A673 (cell line): ENCODE measurements around the gene CCSER1. TPM values are rescaled to one million over a fixed set of nuclear protein-coding genes. Genes with fewer than 3 reads are reported as not detected.
"Not testable (repeated sequence)": the region's sequence is repeated elsewhere in the genome, so short reads cannot be mapped to it uniquely, and the experiment has no call there.

Experiments used
- BruUV-seq: library from RNA; stranded (reverse); fragments of 400-500 nt; replicated peaks from 2 replicates; lab custom pipeline; 2021; lab: Mats Ljungman, UMichigan
- CTCF ChIA-PET: fragments of 300-600 bp; sonication (Branson Sonifier 250); formaldehyde crosslinking; loops from one replicate; lab custom pipeline; 2022; ENCODE audit warnings: antibody characterized with exemption; lab: Charles Lee
- POLR2A ChIA-PET: fragments of 300-600 bp; sonication (Branson Sonifier 250); formaldehyde crosslinking; loops from one replicate; lab custom pipeline; 2022; ENCODE audit warnings: antibody characterized with exemption; ENCODE audit not compliant: low non-redundant PET; lab: Charles Lee
- DNase-seq: peaks from one replicate; pipeline ENCODE4 v3.0.0-alpha.2; 2015; ENCODE audit warnings: low spot score
- H3K27ac ChIP-seq: fragments of 200-600 bp; sonication (generic); 2 replicates; pipeline ENCODE4 v1.5.1; 2016; ENCODE audit warnings: mixed run types, low read depth, mild to moderate bottlenecking, mixed read lengths, antibody characterized with exemption, low read length; ENCODE audit not compliant: poor library complexity, severe bottlenecking
- H3K27me3 ChIP-seq: fragments of 200-600 bp; sonication (generic); replicated peaks from 2 replicates; pipeline ENCODE4 v1.6.1; 2017; ENCODE audit warnings: mixed run types, low read depth, mild to moderate bottlenecking, mixed read lengths, antibody characterized with exemption, low read length; ENCODE audit not compliant: insufficient read depth, poor library complexity
- H3K36me3 ChIP-seq: fragments of 200-600 bp; sonication (generic); 2 replicates; pipeline ENCODE4 v1.6.1; 2016; ENCODE audit warnings: mixed run types, mild to moderate bottlenecking, mixed read lengths, antibody characterized with exemption, low read length; ENCODE audit not compliant: insufficient read depth, poor library complexity, severe bottlenecking
- H3K4me1 ChIP-seq: fragments of 200-600 bp; sonication (generic); 2 replicates; pipeline ENCODE4 v1.6.1; 2017; ENCODE audit warnings: mixed run types, mild to moderate bottlenecking, mixed read lengths, antibody characterized with exemption, low read length; ENCODE audit not compliant: insufficient read depth, poor library complexity, severe bottlenecking
- H3K4me3 ChIP-seq: fragments of 200-600 bp; sonication (generic); 2 replicates; pipeline ENCODE4 v1.5.1; 2016; ENCODE audit warnings: low read depth, mixed run types, mild to moderate bottlenecking, mixed read lengths, low read length; ENCODE audit not compliant: poor library complexity, severe bottlenecking
- H3K9me3 ChIP-seq: fragments of 200-600 bp; sonication (generic); 2 replicates; pipeline ENCODE4 v1.6.1; 2016; ENCODE audit warnings: mixed run types, low read depth, mild to moderate bottlenecking, mixed read lengths, antibody characterized with exemption, low read length; ENCODE audit not compliant: poor library complexity, severe bottlenecking
- CTCF ChIP-seq: fragments of 300-800, 200-600 bp; sonication (generic); conservative IDR thresholded peaks from 2 replicates; pipeline ENCODE4 v1.5.1; 2017; ENCODE audit warnings: low read depth, mild to moderate bottlenecking, antibody characterized with exemption, low read length, moderate library complexity, mixed read lengths
- EZH2 ChIP-seq: fragments of 200-600 bp; sonication (generic); IDR thresholded peaks from 2 replicates; pipeline ENCODE4 v1.6.1; 2017; ENCODE audit warnings: borderline replicate concordance, low read depth, mild to moderate bottlenecking, mixed read lengths, antibody characterized with exemption, low read length; ENCODE audit not compliant: poor library complexity, severe bottlenecking
- intact Hi-C: fragments of 100-400 bp; cut with micrococcal nuclease; formaldehyde crosslinking; loops from one replicate; pipeline ENCODE4 v1.10.0; 2022; ENCODE audit not compliant: unreplicated experiment
- total RNA-seq: library from RNA; stranded (reverse); gene quantifications from 2 replicates; pipeline ENCODE4 v1.2.3, GENCODE V29; 2021

The CCSER1 gene
- total RNA-seq, 1 experiment from 2014 or later: not detected

DNA sequence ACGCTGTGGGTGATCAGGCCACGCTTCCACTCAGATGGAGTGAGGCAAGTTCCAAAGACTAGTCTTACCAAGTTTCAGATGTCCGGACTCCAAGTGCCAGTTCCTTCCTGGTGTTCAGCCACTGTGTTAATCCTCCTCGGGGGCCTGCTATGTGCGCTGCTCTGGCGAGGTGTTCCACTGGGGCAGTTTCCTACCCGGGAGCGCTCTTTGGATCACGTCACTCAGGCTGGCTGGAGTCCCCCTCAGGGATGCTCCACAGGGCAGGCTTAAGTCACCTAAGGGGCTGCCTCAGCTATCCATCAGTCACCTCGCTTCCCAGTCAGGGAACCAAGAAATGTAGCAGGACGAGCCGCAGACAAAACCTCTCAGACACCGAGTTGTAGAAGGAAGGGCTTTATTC is 1231.4 kb downstream of the CCSER1 start:
- H3K27ac ChIP-seq, DNase-seq, H3K4me3 ChIP-seq, BruUV-seq, H3K4me1 ChIP-seq, intact Hi-C loops, POLR2A ChIA-PET, CTCF ChIA-PET, H3K27me3 ChIP-seq, H3K9me3 ChIP-seq, H3K36me3 ChIP-seq: not testable (repeated sequence)

DNA sequence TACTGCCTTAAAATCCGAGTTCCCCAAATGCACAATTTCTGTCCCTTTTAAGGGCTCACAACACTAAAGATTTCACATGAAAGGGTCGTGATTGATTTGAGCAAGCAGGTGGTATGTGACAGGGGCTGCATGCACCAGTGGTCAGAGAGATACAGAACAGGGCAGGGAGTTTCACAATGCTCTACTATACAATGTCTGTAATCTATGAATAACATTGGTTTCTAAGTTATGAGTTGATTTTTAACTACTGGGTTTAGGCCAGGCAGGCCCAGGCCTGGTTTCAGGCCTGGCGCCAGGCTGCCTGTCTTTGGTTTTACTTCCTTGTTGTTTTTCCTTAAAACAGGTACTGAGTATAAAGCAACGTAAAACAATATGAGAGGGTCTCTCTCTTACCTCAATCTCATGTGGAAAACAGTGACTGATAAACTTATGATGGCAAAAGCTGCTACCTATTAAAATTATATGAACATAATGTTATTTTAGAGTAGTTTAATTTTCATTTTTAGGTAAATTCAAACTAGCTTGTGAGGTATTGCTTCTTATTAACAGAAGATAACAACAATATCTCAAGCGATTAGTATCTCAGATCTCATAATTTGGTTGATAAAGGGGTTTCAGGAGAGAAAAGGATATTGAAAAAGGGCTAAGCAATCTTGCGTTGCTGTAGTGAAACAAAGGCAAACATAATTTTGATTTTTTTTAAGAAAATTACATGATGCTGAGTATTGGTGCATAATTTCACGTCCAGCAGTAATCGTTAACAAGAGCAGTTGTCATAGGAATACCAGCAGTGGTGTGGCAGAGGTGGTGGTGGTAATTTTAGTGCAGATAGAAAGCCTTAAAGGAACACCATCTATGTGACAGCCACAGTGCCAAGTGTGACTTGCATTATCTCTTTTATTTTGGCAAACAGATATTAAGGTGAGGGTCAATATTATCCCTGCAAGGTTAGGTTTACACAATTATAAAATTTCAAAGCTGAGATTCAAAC is 1232.1 kb downstream of the CCSER1 start:
- Histone ChIP-seq H3K4me1 (no peaks in the 10 kb centered on the region), H3K36me3 (no peaks in the 10 kb centered on the region), H3K27ac (no peak overlapping the region), H3K27me3 (no peaks in the 10 kb centered on the region), H3K4me3 (no peak overlapping the region), H3K9me3 (no peaks in the 10 kb centered on the region)
- CTCF ChIA-PET: no interaction called here
- POLR2A ChIA-PET: no interaction called here
- TF ChIP-seq EZH2 (no peak), CTCF (no peak)
- no TSS peak for BruUV-seq
- no peak for DNase-seq
- intact Hi-C loops: no loop called here

DNA sequence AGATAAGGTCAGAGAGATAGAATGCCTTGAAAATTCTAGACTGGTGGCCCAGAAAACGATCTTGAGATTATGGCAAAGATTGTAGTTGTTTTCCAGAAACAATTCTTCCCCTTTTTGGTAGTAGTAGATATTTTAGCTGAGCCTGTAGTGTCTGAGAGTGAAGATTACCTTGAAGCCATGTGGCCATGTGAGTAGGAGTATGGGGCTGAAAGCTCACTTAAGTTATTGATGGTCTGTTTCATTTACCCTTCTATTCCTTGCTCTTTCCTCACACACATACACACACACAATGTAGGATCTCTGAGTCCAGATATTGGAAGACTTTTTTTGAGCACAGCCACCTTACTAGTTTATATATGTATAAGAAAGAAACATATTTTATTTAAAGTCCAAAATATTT is 1234.9 kb downstream of the CCSER1 start:
- POLR2A ChIA-PET: no interaction called here
- no peak for TF ChIP-seq EZH2
- no peak for TF ChIP-seq CTCF
- no TSS peak for BruUV-seq

More for the DNA sequence above, 1234.9 kb downstream of the CCSER1 start:
- DNase-seq: no peak
- CTCF ChIA-PET: no interaction called here
- intact Hi-C loops: no loop called here
- Histone ChIP-seq H3K4me3 (no peak overlapping the region), H3K4me1 (no peaks in the 10 kb centered on the region), H3K27me3 (no peaks in the 10 kb centered on the region), H3K36me3 (no peaks in the 10 kb centered on the region), H3K9me3 (no peaks in the 10 kb centered on the region), H3K27ac (no peak overlapping the region)
